ENCODE data around the gene LYRM1. TPM values are rescaled to one million over a fixed set of nuclear protein-coding genes. Genes with fewer than 3 reads are reported as not detected.
A peak's percentile ranks its signal among the peaks of the same experiment; 100 is the strongest.

LYRM1 gene
- total RNA-seq, 1 donor from 2014 or later: 71.5 TPM

- ATAC-seq: no peak
- no peak for DNase-seq
- intact Hi-C loops (cut with micrococcal nuclease): no loop called here
These were observed 2.6 kb upstream of the LYRM1 start for GRCh38 chr16:20897922-20898321.

DNA sequence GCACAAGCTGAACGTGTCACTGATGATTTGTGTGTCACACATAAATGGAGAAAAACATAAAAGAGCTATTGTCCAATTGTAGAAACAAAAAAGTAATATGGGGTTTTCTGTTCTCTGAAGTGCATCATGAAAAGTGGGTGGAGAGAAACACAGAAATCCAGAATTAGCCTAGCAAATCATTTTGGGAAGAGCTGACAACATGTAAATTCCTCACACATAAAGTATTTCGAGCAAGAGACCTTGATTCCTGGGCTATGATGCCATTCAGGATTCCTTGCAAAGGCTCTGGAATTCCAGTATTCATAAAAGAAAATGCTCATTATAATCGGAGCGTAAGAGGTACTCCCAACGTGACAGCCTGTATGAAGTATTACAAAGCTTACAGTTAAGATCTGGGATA, 1.5 kb upstream of the LYRM1 start:
- intact Hi-C loops (cut with micrococcal nuclease): no loop called here
- DNase-seq (no peak), ATAC-seq (no peak)

DNA sequence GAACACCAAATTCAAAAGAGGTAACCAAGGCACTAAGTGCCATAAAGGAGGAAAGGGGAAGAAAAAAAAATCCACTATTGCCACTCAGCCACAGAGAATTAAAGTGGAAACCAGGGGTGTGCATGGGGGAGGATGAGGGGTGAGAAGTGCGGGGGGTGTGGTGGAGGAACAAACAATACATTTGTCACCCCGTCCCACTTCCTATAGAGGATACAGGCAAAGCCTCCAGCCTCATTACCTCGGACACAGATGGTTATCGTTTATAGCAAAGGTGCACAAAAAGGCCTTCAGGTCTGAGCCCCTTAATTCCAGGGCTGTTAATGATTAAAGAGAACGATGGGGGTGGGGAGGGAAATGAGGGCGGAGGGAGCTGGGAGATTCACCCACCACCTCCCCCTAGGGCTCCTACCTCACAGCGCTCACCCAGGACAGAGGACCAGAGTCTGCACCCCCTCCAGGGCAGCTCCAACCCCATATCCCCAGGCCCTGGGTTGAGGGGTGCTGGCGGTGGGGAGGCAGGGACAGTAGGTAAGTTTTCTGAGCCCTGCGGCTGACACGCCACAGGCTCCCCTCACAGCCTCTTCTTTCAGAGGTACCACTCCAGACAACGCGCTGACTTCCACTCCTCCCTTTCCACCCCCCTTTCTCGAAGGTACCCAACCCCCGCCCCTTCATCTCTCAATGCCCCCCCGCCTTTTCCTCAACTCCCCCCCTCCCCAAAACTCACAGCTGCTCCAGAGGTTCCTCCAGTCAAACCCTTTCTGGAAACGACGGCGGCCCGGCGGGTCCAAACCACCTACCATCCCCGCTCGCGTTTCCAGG, 883 bp upstream of the LYRM1 start:
- ATAC-seq: no peak
- no peak for DNase-seq
- intact Hi-C loops (cut with micrococcal nuclease): loop anchor here (10.0 kb wide), 1 partner anchor 45 kb away; no protein-coding TSS in a partner anchor

DNA sequence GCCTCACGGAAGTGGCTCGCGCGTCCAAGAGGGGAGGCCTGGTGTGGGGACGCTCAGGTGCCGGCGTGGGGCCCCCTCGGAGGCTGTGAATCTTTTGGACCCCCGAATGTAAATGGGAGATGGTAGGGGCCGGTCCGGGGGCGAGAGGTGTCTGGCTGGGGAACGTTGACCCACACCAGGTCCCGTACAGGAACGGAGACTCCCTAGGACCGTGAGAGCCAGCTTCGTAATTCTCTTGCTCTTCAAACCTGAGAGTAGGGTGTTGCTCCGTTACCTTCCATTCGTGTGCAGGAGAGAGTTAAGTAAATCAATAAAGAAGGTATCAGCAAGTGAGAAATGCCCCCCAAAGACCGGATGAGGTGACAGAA, 481 bp downstream of the LYRM1 start:
- ATAC-seq (peak; percentile 3), DNase-seq (no peak)
- intact Hi-C loops (cut with micrococcal nuclease): loop anchor here (10.0 kb wide), 1 partner anchor 46 kb away; no protein-coding TSS in a partner anchor

DNA sequence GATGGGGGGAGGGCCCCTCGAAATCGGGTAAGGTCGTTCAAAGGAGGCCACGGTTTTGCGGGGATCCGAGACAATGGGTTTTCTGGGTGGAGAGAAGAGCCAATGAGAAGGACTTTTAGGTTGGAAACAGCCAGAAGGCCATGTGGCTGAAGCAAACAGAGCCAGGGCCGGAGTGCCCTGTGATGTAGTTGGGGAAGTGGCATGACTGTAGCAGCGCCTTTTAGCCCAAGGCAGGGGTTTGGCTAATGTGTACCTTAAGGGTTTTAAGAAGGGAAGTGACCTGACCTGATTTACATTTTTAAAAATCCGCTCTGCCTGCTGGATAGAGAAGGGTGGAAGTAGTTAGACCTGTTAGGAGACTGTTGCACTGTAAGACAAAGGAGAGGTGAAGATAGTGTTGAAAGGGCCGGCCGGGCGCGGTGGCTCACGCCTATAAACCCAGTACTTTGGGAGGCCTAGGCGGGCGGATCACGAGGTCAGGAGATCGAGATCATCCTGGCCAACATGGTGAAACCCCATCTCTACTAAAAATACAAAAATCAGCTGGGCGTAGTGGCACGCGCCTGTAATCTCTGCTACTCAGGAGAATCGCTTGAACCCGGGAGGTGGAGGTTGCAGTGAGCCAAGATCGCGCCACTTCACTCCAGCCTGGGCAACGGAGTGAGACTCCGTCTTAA, 1.0 kb downstream of the LYRM1 start:
- peak; percentile 23 for ATAC-seq
- DNase-seq: peak; percentile 64
- intact Hi-C loops (cut with micrococcal nuclease): loop anchor here (10.0 kb wide), 1 partner anchor 47 kb away; no protein-coding TSS in a partner anchor

- ATAC-seq (no peak), DNase-seq (no peak)
- intact Hi-C loops (cut with micrococcal nuclease): loop anchor here (10.0 kb wide), 1 partner anchor 48 kb away; no protein-coding TSS in a partner anchor
These were observed 1.9 kb downstream of the LYRM1 start for GRCh38 chr16:20902426-20902825.

GRCh38 chr16:20903116-20903898, 2.7 kb downstream of the LYRM1 start:
- intact Hi-C loops (cut with micrococcal nuclease): loop anchor here (10.0 kb wide), 1 partner anchor 49 kb away; no protein-coding TSS in a partner anchor
- ATAC-seq: no peak
- DNase-seq: no peak

- intact Hi-C loops (cut with micrococcal nuclease): loop anchor here (10.0 kb wide), 1 partner anchor 49 kb away; no protein-coding TSS in a partner anchor
- ATAC-seq: no peak
- no peak for DNase-seq
These were observed 3.4 kb downstream of the LYRM1 start for GRCh38 chr16:20903899-20904506.

- intact Hi-C loops (cut with micrococcal nuclease): loop anchor here (10.0 kb wide), 1 partner anchor 50 kb away; no protein-coding TSS in a partner anchor
- no peak for DNase-seq
- no peak for ATAC-seq
These were observed 4.0 kb downstream of the LYRM1 start for GRCh38 chr16:20904507-20905081.

DNA sequence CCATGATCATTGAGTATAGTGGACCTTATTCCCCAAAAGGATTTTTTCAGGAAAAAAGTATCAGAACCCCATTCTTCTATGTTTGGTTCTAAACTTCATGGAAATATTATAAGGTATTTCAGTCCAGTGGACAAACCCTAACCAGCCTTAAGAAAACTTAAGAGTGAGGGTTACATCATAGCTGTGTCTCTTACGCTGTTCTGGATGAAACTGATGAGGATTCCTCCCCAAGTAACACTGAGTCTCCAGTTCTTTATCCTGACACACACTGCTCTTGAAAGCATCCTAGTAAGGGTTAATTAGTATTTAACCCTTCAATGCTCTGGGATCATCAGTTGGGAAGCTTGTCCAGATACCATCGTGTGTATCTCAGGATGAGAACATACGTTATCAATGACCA, 5.0 kb downstream of the LYRM1 start:
- intact Hi-C loops (cut with micrococcal nuclease): loop anchor here (10.0 kb wide), 1 partner anchor 51 kb away; no protein-coding TSS in a partner anchor
- no peak for DNase-seq
- ATAC-seq: no peak

DNA sequence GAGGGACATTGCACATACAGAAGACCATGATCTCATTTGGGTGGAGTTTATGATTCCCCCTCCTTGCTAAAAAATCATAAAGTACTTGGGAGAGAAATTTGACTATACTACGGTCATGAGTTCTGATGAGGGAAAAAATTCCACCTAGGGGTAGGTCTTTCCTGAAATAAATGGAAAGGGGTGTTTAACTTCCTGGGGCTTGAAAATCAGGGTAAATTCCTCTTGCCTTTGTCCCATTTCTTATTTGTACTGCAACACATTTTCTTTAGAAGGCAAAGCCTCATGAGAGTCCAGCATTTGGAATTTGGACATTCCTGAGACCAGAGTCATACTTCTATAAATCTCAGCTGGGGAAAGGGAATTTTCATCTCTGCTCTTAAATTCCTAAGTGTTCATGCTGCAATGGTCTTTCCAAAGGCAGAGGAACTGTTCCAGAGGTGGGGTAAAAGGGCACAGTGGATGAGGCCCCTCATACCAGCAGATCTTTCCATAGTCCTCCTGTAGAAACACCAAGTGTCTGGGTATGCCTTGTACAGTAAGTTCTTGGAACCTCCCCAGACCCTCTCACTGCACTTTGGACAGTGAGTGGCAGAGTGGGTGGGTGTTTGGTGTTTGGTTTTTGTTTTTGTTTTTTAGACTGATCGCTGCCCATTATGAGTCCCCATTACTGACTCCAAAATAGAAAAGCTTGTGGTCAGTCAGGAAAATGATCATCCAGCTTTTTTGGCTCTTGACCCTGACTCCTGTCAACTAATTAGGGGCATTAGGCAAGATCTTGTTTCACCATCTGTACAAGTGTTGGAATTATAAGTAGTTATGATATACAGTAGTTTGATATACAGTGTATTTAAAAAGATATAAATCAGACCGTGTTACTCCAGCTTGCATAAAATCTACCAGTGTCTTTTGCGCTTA, 6.0 kb downstream of the LYRM1 start:
- peak; percentile 41 for ATAC-seq
- intact Hi-C loops (cut with micrococcal nuclease): loop anchor here (10.0 kb wide), 1 partner anchor 52 kb away; no protein-coding TSS in a partner anchor
- DNase-seq: no peak

DNA sequence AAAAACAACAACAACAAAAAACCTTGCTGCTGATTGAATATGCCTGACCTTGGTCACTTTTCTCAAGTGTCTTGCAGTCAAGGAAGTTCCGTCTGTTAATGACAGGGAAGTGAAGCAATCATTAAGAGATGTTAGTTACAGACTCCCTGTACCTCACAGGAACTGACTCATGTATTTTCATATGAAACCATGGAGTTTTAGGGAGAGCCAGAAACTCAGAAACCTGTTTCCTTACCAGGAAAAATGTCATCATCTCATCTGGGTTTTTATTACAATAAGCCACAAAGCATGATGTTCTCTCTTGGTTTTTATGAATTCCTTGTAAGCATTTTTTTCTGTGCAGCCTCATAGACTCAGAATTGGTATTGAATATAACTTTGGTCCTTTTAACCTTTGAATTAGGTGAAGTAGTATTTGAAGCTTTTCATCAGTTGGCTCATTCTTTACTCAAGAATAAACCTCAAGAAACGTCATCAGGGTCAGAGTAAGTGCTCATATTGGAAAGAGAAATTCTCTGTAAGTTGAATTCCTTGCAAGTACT, 10.3 kb downstream of the LYRM1 start:
- no peak for DNase-seq
- intact Hi-C loops (cut with micrococcal nuclease): no loop called here
- peak; percentile 62 for ATAC-seq

DNA sequence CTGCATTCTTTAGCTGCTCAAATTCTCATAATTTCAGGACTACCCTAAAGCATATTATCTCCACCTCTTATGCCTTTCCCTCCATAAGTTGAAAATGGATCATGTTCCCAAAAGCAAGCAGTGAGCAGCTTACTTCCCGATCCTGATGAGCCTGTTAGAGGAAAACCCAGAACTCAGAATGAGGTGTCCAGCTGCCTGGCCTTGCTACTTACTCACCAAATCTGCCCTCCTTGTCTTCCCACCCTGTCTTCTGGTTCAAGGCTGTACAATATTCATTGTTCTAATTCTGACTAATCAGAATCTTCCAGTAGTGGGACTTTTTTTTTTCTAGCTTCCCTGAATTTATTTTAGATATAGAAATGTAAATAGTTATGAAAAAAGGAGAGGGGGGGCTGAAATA, 10.8 kb downstream of the LYRM1 start:
- no peak for DNase-seq
- no peak for ATAC-seq
- intact Hi-C loops (cut with micrococcal nuclease): no loop called here

- intact Hi-C loops (cut with micrococcal nuclease): no loop called here
- no peak for ATAC-seq
These were observed 15.7 kb downstream of the LYRM1 start for GRCh38 chr16:20916289-20916688.

DNA sequence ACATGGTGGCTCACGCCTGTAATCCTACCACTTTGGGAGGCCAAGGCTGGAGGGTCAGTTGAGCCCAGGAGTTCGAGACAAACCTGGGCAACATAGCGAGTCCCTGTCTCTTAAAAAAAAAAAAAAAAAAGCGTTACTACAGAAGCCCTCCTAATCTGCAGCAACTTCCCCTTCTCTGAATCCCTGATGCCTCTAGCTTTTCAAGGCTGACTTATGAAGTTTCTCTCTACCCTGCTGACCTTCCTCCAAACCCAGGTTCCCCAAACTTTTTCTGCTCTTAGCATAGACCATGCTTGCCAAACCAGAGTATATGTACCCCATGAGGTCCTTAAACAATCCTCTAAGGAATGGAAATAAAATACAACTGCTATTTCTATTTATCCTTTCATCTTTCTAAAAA, 16.4 kb downstream of the LYRM1 start:
- no peak for ATAC-seq
- intact Hi-C loops (cut with micrococcal nuclease): no loop called here

More at GRCh38 chr16:20916289-20916688, 15.7 kb downstream of the LYRM1 start:
- DNase-seq: no peak

GRCh38 chr16:20918486-20919239, 18.1 kb downstream of the LYRM1 start:
- peak; percentile 90 for ATAC-seq
- intact Hi-C loops (cut with micrococcal nuclease): no loop called here
- DNase-seq: peak; percentile 70

More for the DNA sequence above, 16.4 kb downstream of the LYRM1 start:
- no peak for DNase-seq

GRCh38 chr16:20920091-20920490, 19.5 kb downstream of the LYRM1 start:
- ATAC-seq: no peak
- DNase-seq: no peak
- intact Hi-C loops (cut with micrococcal nuclease): no loop called here
